HepG2 (cell line): ENCODE results near the gene STC2.

ENCODE experiments used
- CTCF ChIP-seq: sonication (generic); formaldehyde crosslinking; IDR thresholded peaks from 2 replicates; pipeline ENCODE4 v1.5.0; 2020; ENCODE audit warnings: mild to moderate bottlenecking, missing genetic modification reagents, moderate library complexity
- MLLT10 ChIP-seq: sonication (generic); formaldehyde crosslinking; IDR thresholded peaks from 2 replicates; pipeline ENCODE4 v1.4.0; 2020; ENCODE audit warnings: missing genetic modification reagents

GRCh38 chr5:173313351-173313801, 14.8 kb downstream of the STC2 start:
- no peak for TF ChIP-seq CTCF (CRISPR knock-in tag)
- no peak for TF ChIP-seq MLLT10 (CRISPR knock-in tag)
